ENCODE data around the gene OR12D2.

OR12D2 gene

GRCh38 chr6:29376003-29376402 lies 19.4 kb upstream of the OR12D2 start:
- DNase-seq (ENCODE audit: low read depth) = no peak
- H3K4me3 ChIP-seq (ENCODE audit: low read depth, low read length) = no peak overlapping the region
- no peak for TF ChIP-seq POLR2A (IDR thresholded peaks at IDR 0.05; ENCODE audit: extremely low read depth, insufficient read length)
- no peak for TF ChIP-seq MYC (IDR thresholded peaks at IDR 0.05; ENCODE audit: low read depth, low read length)
- TF ChIP-seq CTCF (IDR thresholded peaks at IDR 0.05; ENCODE audit: low read depth, low read length) = no peak
- no peak for TF ChIP-seq MAX (IDR thresholded peaks at IDR 0.05; ENCODE audit: low read depth, low read length)

- H3K4me3 ChIP-seq (ENCODE audit: low read depth, low read length) = no peak overlapping the region
- no peak for TF ChIP-seq CTCF (IDR thresholded peaks at IDR 0.05; ENCODE audit: low read depth, low read length)
- TF ChIP-seq POLR2A (IDR thresholded peaks at IDR 0.05; ENCODE audit: extremely low read depth, insufficient read length) = no peak
- no peak for TF ChIP-seq MAX (IDR thresholded peaks at IDR 0.05; ENCODE audit: low read depth, low read length)
- no peak for TF ChIP-seq MYC (IDR thresholded peaks at IDR 0.05; ENCODE audit: low read depth, low read length)
- DNase-seq (ENCODE audit: low read depth) = no peak
These were observed 6.9 kb upstream of the OR12D2 start for GRCh38 chr6:29388533-29388932.

GRCh38 chr6:29399525-29399924 lies 4.1 kb downstream of the OR12D2 start:
- no peak for DNase-seq (ENCODE audit: low read depth)
- H3K4me3 ChIP-seq (ENCODE audit: low read depth, low read length) = no peak overlapping the region
- TF ChIP-seq MYC (IDR thresholded peaks at IDR 0.05; ENCODE audit: low read depth, low read length) = no peak
- TF ChIP-seq POLR2A (IDR thresholded peaks at IDR 0.05; ENCODE audit: extremely low read depth, insufficient read length) = no peak
- no peak for TF ChIP-seq CTCF (IDR thresholded peaks at IDR 0.05; ENCODE audit: low read depth, low read length)

- H3K4me3 ChIP-seq (ENCODE audit: low read depth, low read length) = no peak overlapping the region
- DNase-seq (ENCODE audit: low read depth) = no peak
- TF ChIP-seq MYC (IDR thresholded peaks at IDR 0.05; ENCODE audit: low read depth, low read length) (no peak), CTCF (IDR thresholded peaks at IDR 0.05; ENCODE audit: low read depth, low read length) (no peak), POLR2A (IDR thresholded peaks at IDR 0.05; ENCODE audit: extremely low read depth, insufficient read length) (no peak), MAX (IDR thresholded peaks at IDR 0.05; ENCODE audit: low read depth, low read length) (no peak)
These were observed 8.4 kb downstream of the OR12D2 start for GRCh38 chr6:29403801-29404200.

GRCh38 chr6:29414588-29414987 lies 19.2 kb downstream of the OR12D2 start, which contains the start of gene OR12D1:
Gene OR12D1, plus strand, starts transcription at chr6:29414928.
- DNase-seq (ENCODE audit: low read depth) = no peak
- H3K4me3 ChIP-seq (ENCODE audit: low read depth, low read length) = no peak within 1 kb of the TSS
- TF ChIP-seq CTCF (IDR thresholded peaks at IDR 0.05; ENCODE audit: low read depth, low read length) (no peak), MYC (IDR thresholded peaks at IDR 0.05; ENCODE audit: low read depth, low read length) (no peak), POLR2A (IDR thresholded peaks at IDR 0.05; ENCODE audit: extremely low read depth, insufficient read length) (no peak), MAX (IDR thresholded peaks at IDR 0.05; ENCODE audit: low read depth, low read length) (no peak)

GRCh38 chr6:29419516-29419915 lies 24.1 kb downstream of the OR12D2 start:
- H3K4me3 ChIP-seq (ENCODE audit: low read depth, low read length) = no peak overlapping the region
- no peak for DNase-seq (ENCODE audit: low read depth)
- TF ChIP-seq CTCF (IDR thresholded peaks at IDR 0.05; ENCODE audit: low read depth, low read length) (no peak), POLR2A (IDR thresholded peaks at IDR 0.05; ENCODE audit: extremely low read depth, insufficient read length) (no peak), MYC (IDR thresholded peaks at IDR 0.05; ENCODE audit: low read depth, low read length) (no peak), MAX (IDR thresholded peaks at IDR 0.05; ENCODE audit: low read depth, low read length) (no peak)
